Astrocyte of the spinal cord (primary cell): Measurements from ENCODE around the gene PPP1R12A.

Experiments
- DNase-seq: peaks from one replicate; pipeline ENCODE4 v3.0.0; 2011; ENCODE audit warnings: low read depth, low spot score
- H3K4me3 ChIP-seq: 2 replicates; pipeline ENCODE4 v1.5.1; 2011; ENCODE audit warnings: low read depth, mild to moderate bottlenecking, low read length, moderate library complexity
- in situ Hi-C: cut with HindIII; loops from 2 replicates; pipeline ENCODE4 v1.10.0; 2017; ENCODE audit warnings: low sequenced_read_pairs
- TF ChIP-seq, protein P1 (sequence below): IDR thresholded peaks from 2 replicates; pipeline ENCODE4 v1.5.1; 2012; ENCODE audit warnings: low read depth, mild to moderate bottlenecking, low read length, inconsistent platforms

The PPP1R12A gene

DNA sequence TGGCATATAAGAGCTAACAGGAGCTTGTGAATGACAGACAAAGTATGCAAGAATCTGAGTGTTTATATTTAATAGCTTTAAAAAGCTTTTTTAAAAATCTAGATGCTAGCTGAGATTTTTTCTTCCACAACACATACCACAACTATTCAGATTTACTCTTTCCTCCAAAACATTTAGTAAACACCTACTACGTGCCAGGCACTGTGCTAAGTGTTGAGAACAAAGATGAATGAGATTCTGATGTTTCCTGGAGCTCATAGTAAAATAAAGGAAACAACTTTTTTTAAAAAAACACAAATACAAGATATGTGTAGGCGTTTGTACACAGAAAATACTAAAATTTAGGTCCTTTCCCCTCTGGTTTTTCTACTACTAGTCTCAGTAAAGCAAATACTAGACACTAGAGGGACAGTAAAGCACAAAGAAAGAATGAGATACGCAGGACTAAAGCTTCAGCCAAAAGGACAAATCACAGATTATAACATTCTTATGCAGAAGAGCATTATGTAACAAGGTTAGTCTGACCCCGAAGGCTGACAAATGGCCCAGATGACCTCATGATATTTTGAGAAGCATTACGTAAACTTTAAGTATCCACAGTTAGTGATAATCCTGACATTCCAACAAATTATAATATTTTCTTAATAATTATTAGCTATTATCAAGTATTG, 165.6 kb downstream of the PPP1R12A start:
- no peak overlapping the region for H3K4me3 ChIP-seq
- TF ChIP-seq, protein P1, sequence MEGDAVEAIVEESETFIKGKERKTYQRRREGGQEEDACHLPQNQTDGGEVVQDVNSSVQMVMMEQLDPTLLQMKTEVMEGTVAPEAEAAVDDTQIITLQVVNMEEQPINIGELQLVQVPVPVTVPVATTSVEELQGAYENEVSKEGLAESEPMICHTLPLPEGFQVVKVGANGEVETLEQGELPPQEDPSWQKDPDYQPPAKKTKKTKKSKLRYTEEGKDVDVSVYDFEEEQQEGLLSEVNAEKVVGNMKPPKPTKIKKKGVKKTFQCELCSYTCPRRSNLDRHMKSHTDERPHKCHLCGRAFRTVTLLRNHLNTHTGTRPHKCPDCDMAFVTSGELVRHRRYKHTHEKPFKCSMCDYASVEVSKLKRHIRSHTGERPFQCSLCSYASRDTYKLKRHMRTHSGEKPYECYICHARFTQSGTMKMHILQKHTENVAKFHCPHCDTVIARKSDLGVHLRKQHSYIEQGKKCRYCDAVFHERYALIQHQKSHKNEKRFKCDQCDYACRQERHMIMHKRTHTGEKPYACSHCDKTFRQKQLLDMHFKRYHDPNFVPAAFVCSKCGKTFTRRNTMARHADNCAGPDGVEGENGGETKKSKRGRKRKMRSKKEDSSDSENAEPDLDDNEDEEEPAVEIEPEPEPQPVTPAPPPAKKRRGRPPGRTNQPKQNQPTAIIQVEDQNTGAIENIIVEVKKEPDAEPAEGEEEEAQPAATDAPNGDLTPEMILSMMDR = no peak
- in situ Hi-C loops = no loop called here
- no peak for DNase-seq

GRCh38 chr12:79766705-79767464, 168.0 kb downstream of the PPP1R12A start:
- no peak overlapping the region for H3K4me3 ChIP-seq
- TF ChIP-seq, protein P1 = no peak
- in situ Hi-C loops = no loop called here
- peak; percentile 30 for DNase-seq

GRCh38 chr12:79765157-79765556, 169.7 kb downstream of the PPP1R12A start:
- DNase-seq = no peak
- TF ChIP-seq, protein P1 = no peak
- H3K4me3 ChIP-seq = no peak overlapping the region
- in situ Hi-C loops = no loop called here

DNA sequence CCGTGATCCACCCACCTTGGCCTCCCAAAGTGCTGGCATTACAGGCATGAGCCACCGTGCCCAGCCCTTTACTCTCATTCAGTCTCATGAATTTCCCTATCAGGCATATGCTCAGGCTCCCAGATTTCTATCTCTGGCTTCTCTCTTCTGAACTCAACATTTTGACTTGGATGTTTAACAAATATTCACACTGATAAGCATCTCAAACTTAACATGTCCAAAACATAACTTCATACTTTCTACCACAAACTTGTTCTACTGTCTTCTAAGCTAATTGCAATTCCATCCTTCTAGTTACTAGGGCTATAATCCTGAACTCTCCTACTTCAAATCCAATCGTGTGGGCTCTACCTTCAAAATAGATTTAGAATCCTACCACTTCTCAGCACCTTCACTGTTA, 170.3 kb downstream of the PPP1R12A start:
- no peak for DNase-seq
- in situ Hi-C loops = no loop called here
- no peak overlapping the region for H3K4me3 ChIP-seq
- TF ChIP-seq, protein P1 = no peak

DNA sequence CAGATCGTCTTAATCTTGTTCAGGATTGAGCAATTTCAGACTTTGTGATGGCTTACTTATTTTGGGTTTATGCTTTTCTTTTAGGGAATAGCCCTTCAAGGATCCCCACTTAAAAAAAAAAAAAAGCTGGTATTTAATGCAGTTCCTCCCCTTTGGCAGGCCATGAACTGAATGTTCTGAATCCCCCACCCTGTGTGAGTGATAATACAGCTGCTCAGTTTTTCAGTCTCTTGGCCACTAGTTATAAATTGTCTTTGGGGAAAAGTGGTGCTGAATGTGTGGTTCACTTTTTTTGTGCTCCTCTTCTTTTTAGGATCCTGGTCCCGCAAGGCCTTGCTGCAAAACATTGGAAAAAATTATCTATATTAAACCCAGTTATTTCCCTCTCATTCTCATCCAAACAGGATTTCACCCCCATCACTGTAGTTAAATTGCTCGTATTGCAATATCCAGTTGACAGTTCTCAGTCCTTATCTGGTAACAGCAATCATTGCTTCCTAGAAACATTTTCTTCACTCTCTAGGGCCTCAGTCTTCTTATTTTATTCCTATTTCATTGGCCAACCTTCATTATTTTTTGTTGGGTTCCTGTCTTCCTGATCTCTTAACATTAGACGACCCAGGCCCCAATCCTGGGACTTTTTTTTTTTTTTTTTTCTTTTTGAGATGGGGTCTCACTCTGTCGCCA, 171.0 kb downstream of the PPP1R12A start:
- no peak for DNase-seq
- no peak overlapping the region for H3K4me3 ChIP-seq
- TF ChIP-seq, protein P1 = no peak
- in situ Hi-C loops = no loop called here

GRCh38 chr12:79761341-79761740, 173.6 kb downstream of the PPP1R12A start:
- TF ChIP-seq, protein P1 = no peak
- in situ Hi-C loops = no loop called here
- no peak overlapping the region for H3K4me3 ChIP-seq
- no peak for DNase-seq
